Gastrocnemius medialis (tissue), 4 donors: ENCODE measurements around the gene CCDC57.

Experiments used
- CTCF ChIP-seq, 5 experiments: fragments of 450-650 bp in 3 of 5; fragments of 200-600 bp in 2 of 5; sonication (generic) in 2 of 5; IDR thresholded peaks in 4 of 5; conservative IDR thresholded peaks in 1 of 5; 1 replicate in 4 of 5; 2 replicates in 1 of 5; pipeline ENCODE4 v1.5.1; 2016 to 2019; ENCODE audit warnings: antibody characterized with exemption in 5 of 5, mild to moderate bottlenecking in 3 of 5, moderate library complexity in 3 of 5
- POLR2A ChIP-seq, 2 donors: fragments of 450-650 bp; IDR thresholded peaks; one replicate each; pipeline ENCODE4 v1.6.1; 2017; ENCODE audit warnings: antibody characterized with exemption in 2 of 2, mild to moderate bottlenecking in 2 of 2, moderate library complexity in 2 of 2

DNA sequence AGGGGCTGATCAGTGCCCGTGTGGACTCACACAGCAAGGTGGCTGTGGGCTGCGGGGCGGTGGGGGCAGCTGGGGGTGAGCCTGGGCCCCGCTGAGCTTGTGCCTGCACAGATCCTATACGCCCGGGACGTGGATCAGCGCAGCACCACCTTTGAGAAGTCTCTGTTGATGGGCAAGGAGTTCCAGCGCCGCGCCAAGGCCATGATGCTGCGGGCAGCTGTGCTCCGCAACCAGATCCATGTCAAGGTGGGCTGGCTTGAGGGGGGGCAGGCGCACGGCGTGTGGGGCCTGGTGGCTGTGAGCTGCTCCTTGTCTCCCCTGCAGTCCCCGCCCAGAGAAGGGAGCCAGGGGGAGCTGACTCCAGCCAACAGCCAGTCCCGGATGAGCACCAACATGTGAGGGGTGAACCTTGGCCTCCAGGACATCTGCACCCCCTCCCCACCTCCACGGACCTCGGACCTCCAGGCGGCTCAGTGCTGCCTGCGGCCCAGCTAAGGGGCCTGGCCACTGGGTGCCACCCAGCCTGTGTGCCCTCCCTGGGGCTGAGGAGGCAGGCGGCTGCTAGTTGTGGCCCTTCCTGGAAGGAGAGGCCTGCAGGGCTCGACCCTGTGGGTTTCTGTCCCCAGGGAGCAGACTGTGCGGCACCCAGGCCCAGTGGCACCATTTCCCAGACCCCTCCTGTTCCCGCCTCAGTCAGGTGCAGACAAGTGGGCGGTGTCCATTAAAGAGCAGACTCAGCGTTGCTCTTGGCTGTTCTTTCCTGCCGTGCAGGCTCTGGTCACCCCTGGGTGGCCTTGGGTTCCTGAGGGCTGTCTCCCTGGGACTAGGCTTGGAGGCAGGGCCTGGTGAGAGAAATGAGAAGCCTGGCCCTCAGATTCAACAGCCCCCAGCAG lies 155.7 kb downstream of the CCDC57 start:
- no peak for TF ChIP-seq POLR2A (IDR thresholded peaks at IDR 0.05)
- TF ChIP-seq CTCF (IDR thresholded peaks at IDR 0.05 in 4 of 5, conservative IDR thresholded peaks at IDR 0.05 in 1 of 5), result no peak
